ENCODE measurements around the gene NDUFB5. TPM values are rescaled to one million over a fixed set of nuclear protein-coding genes. Genes with fewer than 3 reads are reported as not detected.

The NDUFB5 gene
- total RNA-seq, 2 donors from 2014 or later: 41.9 to 73.7 TPM

- Histone ChIP-seq H3K9me3 (no peaks in the 10 kb centered on the region), H3K27me3 (no peaks in the 10 kb centered on the region), H3K4me1 (peaks cover 18% of the 10 kb centered on the region), H3K27ac (no peak overlapping the region), H3K36me3 (replicated peaks in 1 of 2; ENCODE audit: insufficient read depth in 1 of 2, low read depth in 2 of 2) (no peaks in the 10 kb centered on the region), H3K4me3 (no peak overlapping the region)
- 77 to 89% methylated on average over 3 of the region's 3 CpGs for WGBS, 2 donors
- TF ChIP-seq CTCF (IDR thresholded peaks at IDR 0.05) (no peak), POLR2A (IDR thresholded peaks at IDR 0.05) (no peak)
- DNase-seq (no peak), ATAC-seq (no peak)
- intact Hi-C loops (cut with DNase I): no loop called here
Observed at GRCh38 chr3:179646177-179646576, 41.6 kb downstream of the NDUFB5 start.

- ATAC-seq (no peak), DNase-seq (no peak)
- no peaks in the 10 kb centered on the region for H3K36me3 ChIP-seq (replicated peaks in 1 of 2; ENCODE audit: insufficient read depth in 1 of 2, low read depth in 2 of 2)
- H3K27ac ChIP-seq: peak overlapping the region; percentile 82 to 94 (median 91)
- no peak overlapping the region for H3K4me3 ChIP-seq
- H3K4me1 ChIP-seq: peaks cover 9% of the 10 kb centered on the region
- no peaks in the 10 kb centered on the region for H3K27me3 ChIP-seq
- no peaks in the 10 kb centered on the region for H3K9me3 ChIP-seq
- 40 to 46% methylated on average over 11 of the region's 11 CpGs for WGBS, 2 donors
- no peak for TF ChIP-seq POLR2A (IDR thresholded peaks at IDR 0.05)
- TF ChIP-seq CTCF (IDR thresholded peaks at IDR 0.05): no peak
- intact Hi-C loops (cut with DNase I): no loop called here
Observed at GRCh38 chr3:179651687-179652446, 47.3 kb downstream of the NDUFB5 start.

- H3K4me1 ChIP-seq: peaks cover 9% of the 10 kb centered on the region
- peak within 1 kb of the TSS; percentile 82 to 94 (median 91) for H3K27ac ChIP-seq
- peak; percentile 70 to 77 (median 72) for DNase-seq
- intact Hi-C loops (cut with DNase I): no loop called here
- ATAC-seq: peak; percentile 90
- TF ChIP-seq CTCF (IDR thresholded peaks at IDR 0.05) (peak in 3 of 7 experiments; percentile 14 to 35 (median 31)), POLR2A (IDR thresholded peaks at IDR 0.05) (no peak)
- no peaks in the 10 kb centered on the region for H3K9me3 ChIP-seq
- no peaks in the 10 kb centered on the region for H3K27me3 ChIP-seq
- WGBS, 2 donors: 0 to 1% methylated on average over 18 to 51 of the region's 56 CpGs
- peak within 1 kb of the TSS; percentile 45 to 78 for H3K4me3 ChIP-seq
- H3K36me3 ChIP-seq (replicated peaks in 1 of 2; ENCODE audit: insufficient read depth in 1 of 2, low read depth in 2 of 2): no peaks in the 10 kb centered on the region
Observed at GRCh38 chr3:179652447-179653095, 48.0 kb downstream of the NDUFB5 start, which contains the start of gene USP13. Gene USP13 (plus strand): TSS chr3:179653040. CDS start chr3:179653226, 186 bp downstream.

- WGBS, 2 donors: 0 to 2% methylated on average over 9 to 74 of the region's 77 CpGs
- TF ChIP-seq CTCF (IDR thresholded peaks at IDR 0.05) (peak in 1 of 7 experiments; percentile 9), POLR2A (IDR thresholded peaks at IDR 0.05) (peak; percentile 22 to 65 (median 64))
Observed at GRCh38 chr3:179653096-179653797, 48.7 kb downstream of the NDUFB5 start.

More at GRCh38 chr3:179653096-179653797, 48.7 kb downstream of the NDUFB5 start:
- H3K9me3 ChIP-seq: no peaks in the 10 kb centered on the region
- H3K36me3 ChIP-seq (replicated peaks in 1 of 2; ENCODE audit: insufficient read depth in 1 of 2, low read depth in 2 of 2): no peaks in the 10 kb centered on the region
- peak; percentile 66 for ATAC-seq
- intact Hi-C loops (cut with DNase I): no loop called here
- no peaks in the 10 kb centered on the region for H3K27me3 ChIP-seq
- peaks cover 9% of the 10 kb centered on the region for H3K4me1 ChIP-seq
- H3K27ac ChIP-seq: peak overlapping the region; percentile 82 to 94 (median 91)
- peak overlapping the region; percentile 45 to 78 for H3K4me3 ChIP-seq
- DNase-seq: peak; percentile 65 to 81 (median 76)
